ENCODE results near the gene CELSR1.

GRCh38 chr22:46463435-46464227 is 73.8 kb downstream of the CELSR1 start:
- TF ChIP-seq CTCF (IDR thresholded peaks at IDR 0.05): no peak
- TF ChIP-seq EZH2 (IDR thresholded peaks at IDR 0.05; ENCODE audit: borderline replicate concordance, insufficient read depth, low read depth, low read length, poor library complexity, severe bottlenecking): no peak
